GM10266 (cell line): ENCODE results near the gene BOLL.
"Not testable (repeated sequence)": the region's sequence is repeated elsewhere in the genome, so short reads cannot be mapped to it uniquely, and the experiment has no call there.

ENCODE experiments used
- DNase-seq: peaks from one replicate; pipeline ENCODE4 v3.0.0; 2012; ENCODE audit errors: extremely low spot score
- CTCF ChIP-seq: IDR thresholded peaks from 2 replicates; pipeline ENCODE4 v1.5.1; 2012; ENCODE audit warnings: mild to moderate bottlenecking, low read depth; ENCODE audit not compliant: control insufficient read depth, insufficient read depth; ENCODE audit errors: missing control alignments

BOLL gene

GRCh38 chr2:197711578-197711977 is 73.5 kb downstream of the BOLL start:
- DNase-seq = no peak
- TF ChIP-seq CTCF = no peak

- no peak for TF ChIP-seq CTCF
- peak; percentile 69 for DNase-seq
Measured at GRCh38 chr2:197710424-197711042, 74.6 kb downstream of the BOLL start.

- DNase-seq = not testable (repeated sequence)
Measured at GRCh38 chr2:197709140-197709539, 76.0 kb downstream of the BOLL start.

GRCh38 chr2:197708331-197708730 is 76.8 kb downstream of the BOLL start:
- no peak for DNase-seq

GRCh38 chr2:197707316-197708213 is 77.6 kb downstream of the BOLL start:
- peak; percentile 64 for TF ChIP-seq CTCF
- peak; percentile 30 for DNase-seq

More at GRCh38 chr2:197708331-197708730, 76.8 kb downstream of the BOLL start:
- TF ChIP-seq CTCF = no peak

GRCh38 chr2:197706839-197707207 is 78.3 kb downstream of the BOLL start:
- no peak for DNase-seq
- TF ChIP-seq CTCF = no peak

- TF ChIP-seq CTCF = no peak
- DNase-seq = peak; percentile 19
Measured at GRCh38 chr2:197705912-197706838, 78.9 kb downstream of the BOLL start.
